ENCODE measurements around the gene DTX3. TPM values are rescaled to one million over a fixed set of nuclear protein-coding genes. Genes with fewer than 3 reads are reported as not detected.

The DTX3 gene
- total RNA-seq, 4 donors from 2014 or later = 34.6 to 70.2 (median 53.2) TPM

- H3K4me1 ChIP-seq = peaks cover 0 to 48% (median 7%) of the 10 kb centered on the region in 3 donors
- TF ChIP-seq EP300 (IDR thresholded peaks at IDR 0.05) (no peak), POLR2A (IDR thresholded peaks at IDR 0.05) (no peak), POLR2AphosphoS5 (IDR thresholded peaks at IDR 0.05) (no peak)
- TF ChIP-seq, protein P1, sequence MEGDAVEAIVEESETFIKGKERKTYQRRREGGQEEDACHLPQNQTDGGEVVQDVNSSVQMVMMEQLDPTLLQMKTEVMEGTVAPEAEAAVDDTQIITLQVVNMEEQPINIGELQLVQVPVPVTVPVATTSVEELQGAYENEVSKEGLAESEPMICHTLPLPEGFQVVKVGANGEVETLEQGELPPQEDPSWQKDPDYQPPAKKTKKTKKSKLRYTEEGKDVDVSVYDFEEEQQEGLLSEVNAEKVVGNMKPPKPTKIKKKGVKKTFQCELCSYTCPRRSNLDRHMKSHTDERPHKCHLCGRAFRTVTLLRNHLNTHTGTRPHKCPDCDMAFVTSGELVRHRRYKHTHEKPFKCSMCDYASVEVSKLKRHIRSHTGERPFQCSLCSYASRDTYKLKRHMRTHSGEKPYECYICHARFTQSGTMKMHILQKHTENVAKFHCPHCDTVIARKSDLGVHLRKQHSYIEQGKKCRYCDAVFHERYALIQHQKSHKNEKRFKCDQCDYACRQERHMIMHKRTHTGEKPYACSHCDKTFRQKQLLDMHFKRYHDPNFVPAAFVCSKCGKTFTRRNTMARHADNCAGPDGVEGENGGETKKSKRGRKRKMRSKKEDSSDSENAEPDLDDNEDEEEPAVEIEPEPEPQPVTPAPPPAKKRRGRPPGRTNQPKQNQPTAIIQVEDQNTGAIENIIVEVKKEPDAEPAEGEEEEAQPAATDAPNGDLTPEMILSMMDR (IDR thresholded peaks at IDR 0.05) = no peak
- peak overlapping the region in 3 of 4 donors; percentile 3 to 99 (median 96) for H3K27ac ChIP-seq
- H3K36me3 ChIP-seq = peaks cover 0 to 62% of the 10 kb centered on the region in 2 donors
- no peak for ATAC-seq
- H3K4me3 ChIP-seq = no peak overlapping the region
- H3K9me3 ChIP-seq = no peaks in the 10 kb centered on the region
- no peaks in the 10 kb centered on the region for H3K27me3 ChIP-seq
Measured at GRCh38 chr12:57602544-57602943, 2.1 kb upstream of the DTX3 start.

DNA sequence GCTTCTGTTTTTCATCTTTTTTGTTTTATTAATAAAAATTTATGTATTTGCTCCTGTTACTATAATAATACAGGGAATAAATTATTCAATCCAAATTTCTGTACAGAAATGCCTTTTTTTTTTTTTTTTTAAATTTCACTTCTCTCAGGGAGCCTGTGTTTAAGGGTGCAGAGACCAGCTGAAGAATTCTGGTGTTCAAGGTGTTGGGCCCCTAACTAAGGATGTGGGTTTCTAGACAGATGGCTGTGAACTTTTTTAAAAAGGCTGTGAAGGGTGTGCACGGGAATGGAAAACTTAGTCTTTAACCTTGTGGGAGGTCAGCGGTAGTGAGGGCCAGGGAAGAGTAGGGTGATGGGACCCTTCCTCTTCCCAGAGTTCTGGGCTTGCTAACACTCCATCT is 1.3 kb upstream of the DTX3 start:
- 14% methylated on average over 2 of the region's 2 CpGs; no CpG with 5 or more reads in 1 of the 2 donors for WGBS, 2 donors (ENCODE audit: low coverage in 1 of 2)
- TF ChIP-seq EP300 (IDR thresholded peaks at IDR 0.05) (no peak), POLR2AphosphoS5 (IDR thresholded peaks at IDR 0.05) (no peak), POLR2A (IDR thresholded peaks at IDR 0.05) (no peak)
- TF ChIP-seq, protein P1 (IDR thresholded peaks at IDR 0.05) = no peak
- peak overlapping the region; percentile 86 to 99 (median 98) for H3K27ac ChIP-seq
- H3K27me3 ChIP-seq = no peaks in the 10 kb centered on the region
- H3K9me3 ChIP-seq = no peaks in the 10 kb centered on the region
- peaks cover 0 to 51% (median 7%) of the 10 kb centered on the region in 3 donors for H3K4me1 ChIP-seq
- no peak for ATAC-seq
- peaks cover 0 to 61% of the 10 kb centered on the region in 2 donors for H3K36me3 ChIP-seq
- H3K4me3 ChIP-seq = no peak overlapping the region

DNA sequence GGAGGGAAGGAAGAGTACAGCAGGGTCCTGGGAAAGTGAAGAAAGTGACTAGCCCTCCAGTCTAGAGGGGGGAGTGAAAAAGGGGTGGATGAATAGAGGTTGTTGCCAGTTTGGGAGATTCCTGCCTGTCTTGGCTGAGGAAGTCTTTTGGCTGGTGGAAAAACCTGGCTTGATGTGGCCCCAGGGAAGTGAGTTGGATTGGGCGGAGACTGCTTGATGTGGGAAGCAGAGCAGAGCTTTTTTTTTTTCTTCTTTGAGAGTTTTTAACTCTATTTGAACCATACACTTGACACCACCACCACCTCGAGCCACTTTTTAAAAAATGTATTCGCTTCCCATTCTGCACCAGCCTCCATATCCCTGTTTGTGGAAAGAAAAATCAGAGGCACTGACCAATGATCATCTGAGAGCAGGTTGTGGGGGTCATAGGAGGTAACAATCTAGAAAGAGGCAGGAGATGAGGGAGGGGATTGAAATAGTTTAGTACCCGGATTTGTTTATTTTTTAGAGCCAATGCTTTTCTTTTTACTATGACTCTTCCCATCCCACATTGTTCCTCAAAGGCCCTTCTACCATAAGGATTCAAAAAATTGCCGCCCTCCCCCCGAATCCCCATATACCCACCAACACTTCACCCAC is 690 bp upstream of the DTX3 start:
- ATAC-seq = peak; percentile 86
- 0 to 13% methylated on average over 1 to 5 of the region's 6 CpGs for WGBS, 2 donors (ENCODE audit: low coverage in 1 of 2)
- Histone ChIP-seq H3K4me3 (peak overlapping the region; percentile 91 to 93), H3K27ac (peak overlapping the region; percentile 96 to 99 (median 99)), H3K9me3 (no peaks in the 10 kb centered on the region), H3K36me3 (peaks cover 0 to 61% of the 10 kb centered on the region in 2 donors), H3K27me3 (no peaks in the 10 kb centered on the region), H3K4me1 (peaks cover 0 to 57% (median 9%) of the 10 kb centered on the region in 3 donors)
- peak; percentile 57 for TF ChIP-seq POLR2AphosphoS5 (IDR thresholded peaks at IDR 0.05)
- no peak for TF ChIP-seq EP300 (IDR thresholded peaks at IDR 0.05)

GRCh38 chr12:57604992-57605810 is 577 bp downstream of the DTX3 start:
- Histone ChIP-seq H3K4me3 (peak overlapping the region; percentile 91 to 93), H3K27ac (peak overlapping the region; percentile 96 to 99 (median 99)), H3K27me3 (no peaks in the 10 kb centered on the region), H3K9me3 (no peaks in the 10 kb centered on the region), H3K4me1 (peaks cover 0 to 70% (median 21%) of the 10 kb centered on the region in 3 donors), H3K36me3 (peaks cover 0 to 50% of the 10 kb centered on the region in 2 donors)
- peak in 1 of 2 donors; percentile 45 for TF ChIP-seq POLR2A (IDR thresholded peaks at IDR 0.05)
- TF ChIP-seq, protein P1 (IDR thresholded peaks at IDR 0.05) = no peak
- peak; percentile 40 for ATAC-seq
- 14% methylated on average over 5 of the region's 25 CpGs; no CpG with 5 or more reads in 1 of the 2 donors for WGBS, 2 donors (ENCODE audit: low coverage in 1 of 2)

DNA sequence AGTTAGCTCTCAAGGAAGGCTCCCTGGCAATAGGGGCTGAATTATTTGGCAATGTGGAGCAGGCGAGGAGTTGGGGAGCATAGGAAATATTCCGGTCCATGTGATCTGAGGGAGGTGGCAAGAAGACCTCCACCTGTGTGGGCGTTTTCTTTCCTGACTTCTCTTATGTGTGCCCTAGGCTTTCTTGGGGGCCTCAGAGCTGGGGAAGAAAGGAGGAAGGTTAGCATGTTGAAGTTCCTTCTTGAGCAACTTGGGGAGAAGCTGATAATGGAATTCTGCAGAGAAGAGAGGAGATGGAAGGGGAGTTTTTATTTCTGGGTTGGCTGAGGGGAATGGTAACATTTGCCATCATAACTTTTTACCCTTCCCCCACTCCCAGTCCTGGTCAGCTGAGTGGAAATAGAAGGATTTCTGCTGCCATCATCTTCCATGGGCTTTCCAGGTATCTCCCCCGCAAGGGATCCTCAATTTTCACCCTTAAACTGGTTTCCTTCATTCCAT is 1.2 kb downstream of the DTX3 start:
- 30 to 49% methylated on average over 3 to 4 of the region's 4 CpGs for WGBS, 2 donors (ENCODE audit: low coverage in 1 of 2)

More for the DNA sequence above, 1.2 kb downstream of the DTX3 start:
- H3K27me3 ChIP-seq = no peaks in the 10 kb centered on the region
- no peak for TF ChIP-seq POLR2AphosphoS5 (IDR thresholded peaks at IDR 0.05)
- TF ChIP-seq, protein P1 (IDR thresholded peaks at IDR 0.05) = no peak
- no peak for TF ChIP-seq POLR2A (IDR thresholded peaks at IDR 0.05)
- no peak for TF ChIP-seq EP300 (IDR thresholded peaks at IDR 0.05)
- no peaks in the 10 kb centered on the region for H3K9me3 ChIP-seq
- no peak for ATAC-seq
- peaks cover 0 to 44% of the 10 kb centered on the region in 2 donors for H3K36me3 ChIP-seq
- peak overlapping the region in 1 of 2 donors; percentile 93 for H3K4me3 ChIP-seq
- H3K27ac ChIP-seq = peak overlapping the region; percentile 96 to 99 (median 99)
- peaks cover 0 to 77% (median 21%) of the 10 kb centered on the region in 3 donors for H3K4me1 ChIP-seq
